Breast epithelium (tissue), 4 donors: Measurements from ENCODE around the gene WWOX. TPM values are rescaled to one million over a fixed set of nuclear protein-coding genes. Genes with fewer than 3 reads are reported as not detected.

Source experiments
- DNase-seq, 2 donors: peaks; one replicate each; pipeline ENCODE4 v3.0.0-alpha.2; 2019; ENCODE audit warnings: low spot score in 2 of 2
- H3K27ac ChIP-seq, 2 donors: fragments of 200-600 bp; sonication (generic) in 1 of 2; one replicate each; pipeline ENCODE4 v1.5.1; 2016 to 2019; ENCODE audit warnings: mild to moderate bottlenecking in 1 of 2
- H3K27me3 ChIP-seq, 2 donors: fragments of 200-600 bp; sonication (generic) in 1 of 2; one replicate each; pipeline versions ENCODE4 v1.5.1 to v1.6.0; 2017 to 2019; ENCODE audit warnings: control low read depth in 1 of 2, mild to moderate bottlenecking in 1 of 2
- H3K36me3 ChIP-seq: fragments of 200-600 bp; one replicate; pipeline ENCODE4 v1.5.1; 2019
- H3K4me1 ChIP-seq, 2 donors: fragments of 200-600 bp; sonication (generic); one replicate each; pipeline ENCODE4 v1.5.1; 2016 to 2019; ENCODE audit warnings: control low read depth in 1 of 2
- H3K4me3 ChIP-seq, 3 donors: fragments of 200-600 bp; sonication (generic); 1 replicate in 2 of 3; 2 replicates in 1 of 3; pipeline ENCODE4 v1.5.1; 2016 to 2019; ENCODE audit warnings: mild to moderate bottlenecking in 3 of 3, moderate library complexity in 2 of 3
- H3K9me3 ChIP-seq, 2 donors: fragments of 200-600 bp; sonication (generic) in 1 of 2; one replicate each; pipeline ENCODE4 v1.5.1; 2016 to 2019; ENCODE audit warnings: control low read depth in 1 of 2
- POLR2A ChIP-seq: fragments of 450-650 bp; IDR thresholded peaks from one replicate; pipeline ENCODE4 v1.6.1; 2016; ENCODE audit warnings: antibody characterized with exemption, mild to moderate bottlenecking, moderate library complexity
- POLR2AphosphoS5 ChIP-seq, 3 donors: sonication (generic); formaldehyde crosslinking; IDR thresholded peaks; one replicate each; pipeline ENCODE4 v1.6.1; 2017; ENCODE audit warnings: antibody characterized with exemption in 3 of 3
- intact Hi-C: fragments of 100-400 bp; cut with DNase I; formaldehyde crosslinking; loops from one replicate; pipeline ENCODE4 v1.15.1; 2023; ENCODE audit warnings: low total_unique reads
- total RNA-seq, 3 donors: library from RNA; depleted of rRNA; stranded (reverse); fragments of >200 nt; gene quantifications; one replicate each; pipeline ENCODE4 v1.1.0, GENCODE V29; 2016
- TF ChIP-seq, protein P1 (sequence below), 3 donors: fragments of 450-650 bp; IDR thresholded peaks; one replicate each; pipeline ENCODE4 v1.5.1; 2016 to 2017; ENCODE audit warnings: antibody characterized with exemption in 3 of 3, mild to moderate bottlenecking in 3 of 3, moderate library complexity in 3 of 3

The WWOX gene
- total RNA-seq, 3 donors from 2014 or later, result 42.9 to 73.6 (median 43.4) TPM

DNA sequence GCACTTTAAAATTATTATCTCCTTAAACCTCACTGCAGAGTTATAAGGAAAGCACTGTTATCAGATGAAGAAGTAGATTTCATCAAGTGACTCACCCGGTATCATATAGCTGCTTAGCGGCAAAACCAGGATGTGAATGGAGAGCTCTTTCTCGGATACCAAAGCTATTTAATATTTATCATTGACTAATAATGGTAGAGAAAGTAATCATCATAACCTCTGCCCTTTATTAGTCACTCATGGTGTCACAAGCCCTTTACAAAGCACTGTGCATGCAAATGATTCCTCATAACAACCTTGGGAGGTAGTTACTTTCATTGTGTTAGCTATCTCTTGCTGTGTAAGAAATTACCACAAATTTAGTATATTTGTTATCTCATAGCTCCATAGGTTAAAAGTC is 908.2 kb downstream of the WWOX start:
- intact Hi-C loops, result no loop called here
- Histone ChIP-seq H3K9me3 (no peaks in the 10 kb centered on the region), H3K36me3 (no peaks in the 10 kb centered on the region), H3K4me3 (no peak overlapping the region), H3K4me1 (peaks cover 0 to 10% of the 10 kb centered on the region in 2 donors), H3K27ac (peak overlapping the region; percentile 74 to 77), H3K27me3 (no peaks in the 10 kb centered on the region)
- no peak for TF ChIP-seq POLR2A
- TF ChIP-seq, protein P1, sequence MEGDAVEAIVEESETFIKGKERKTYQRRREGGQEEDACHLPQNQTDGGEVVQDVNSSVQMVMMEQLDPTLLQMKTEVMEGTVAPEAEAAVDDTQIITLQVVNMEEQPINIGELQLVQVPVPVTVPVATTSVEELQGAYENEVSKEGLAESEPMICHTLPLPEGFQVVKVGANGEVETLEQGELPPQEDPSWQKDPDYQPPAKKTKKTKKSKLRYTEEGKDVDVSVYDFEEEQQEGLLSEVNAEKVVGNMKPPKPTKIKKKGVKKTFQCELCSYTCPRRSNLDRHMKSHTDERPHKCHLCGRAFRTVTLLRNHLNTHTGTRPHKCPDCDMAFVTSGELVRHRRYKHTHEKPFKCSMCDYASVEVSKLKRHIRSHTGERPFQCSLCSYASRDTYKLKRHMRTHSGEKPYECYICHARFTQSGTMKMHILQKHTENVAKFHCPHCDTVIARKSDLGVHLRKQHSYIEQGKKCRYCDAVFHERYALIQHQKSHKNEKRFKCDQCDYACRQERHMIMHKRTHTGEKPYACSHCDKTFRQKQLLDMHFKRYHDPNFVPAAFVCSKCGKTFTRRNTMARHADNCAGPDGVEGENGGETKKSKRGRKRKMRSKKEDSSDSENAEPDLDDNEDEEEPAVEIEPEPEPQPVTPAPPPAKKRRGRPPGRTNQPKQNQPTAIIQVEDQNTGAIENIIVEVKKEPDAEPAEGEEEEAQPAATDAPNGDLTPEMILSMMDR (IDR thresholded peaks at IDR 0.05), result no peak
- TF ChIP-seq POLR2AphosphoS5 (IDR thresholded peaks at IDR 0.05), result no peak
- DNase-seq, result no peak

DNA sequence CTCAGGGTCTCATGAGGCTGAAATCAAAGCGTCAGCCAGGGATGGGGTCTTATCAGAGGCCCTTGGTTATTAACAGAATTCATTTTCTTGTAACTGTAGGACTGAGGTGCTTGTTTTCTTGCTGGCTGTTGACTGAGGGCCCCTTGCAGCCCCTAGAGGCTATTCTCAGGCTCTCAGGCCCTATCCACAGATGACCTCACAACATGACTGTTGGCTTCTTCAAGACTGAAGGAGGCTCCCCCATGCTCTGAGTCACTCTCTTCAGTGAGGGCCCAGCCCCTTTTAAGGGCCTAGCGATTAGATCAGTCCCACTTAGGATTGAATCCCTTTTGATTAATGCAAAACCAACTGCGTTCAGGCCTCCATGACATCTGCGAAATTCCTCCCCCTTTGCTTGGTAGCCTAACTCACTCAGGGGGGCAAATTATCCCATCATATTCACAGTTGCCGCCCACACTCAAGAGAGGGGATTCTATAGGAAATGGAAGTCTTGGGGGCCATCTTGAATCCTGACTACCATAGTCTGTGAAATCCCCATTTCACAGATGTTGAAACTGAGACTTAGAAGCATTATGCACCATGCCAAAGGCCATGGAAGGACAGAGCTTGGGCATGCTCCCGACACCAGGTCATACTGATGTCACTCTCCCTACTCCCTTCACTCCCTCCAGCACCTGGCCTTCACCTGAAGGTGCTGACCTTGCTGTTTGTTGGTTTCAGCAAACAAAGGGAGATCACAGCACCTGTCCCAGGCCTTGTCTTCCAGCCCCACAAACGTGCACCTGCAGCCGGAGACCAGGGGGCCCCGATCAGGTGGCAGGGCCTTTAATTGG is 908.8 kb downstream of the WWOX start:
- TF ChIP-seq POLR2AphosphoS5 (IDR thresholded peaks at IDR 0.05) (no peak), POLR2A (no peak)
- TF ChIP-seq, protein P1 (IDR thresholded peaks at IDR 0.05), result no peak
- intact Hi-C loops, result no loop called here

GRCh38 chr16:79008869-79009179 is 909.4 kb downstream of the WWOX start:
- H3K4me1 ChIP-seq, result peaks cover 0 to 10% of the 10 kb centered on the region in 2 donors
- peak in 1 of 2 donors; percentile 75 for DNase-seq
- no peak overlapping the region for H3K4me3 ChIP-seq
- intact Hi-C loops, result no loop called here
- peak overlapping the region; percentile 74 to 77 for H3K27ac ChIP-seq
- no peaks in the 10 kb centered on the region for H3K36me3 ChIP-seq
- TF ChIP-seq POLR2AphosphoS5 (IDR thresholded peaks at IDR 0.05), result no peak
- TF ChIP-seq POLR2A, result no peak
- TF ChIP-seq, protein P1 (IDR thresholded peaks at IDR 0.05), result no peak
- no peaks in the 10 kb centered on the region for H3K9me3 ChIP-seq
- H3K27me3 ChIP-seq, result no peaks in the 10 kb centered on the region

More for the DNA sequence above, 908.8 kb downstream of the WWOX start:
- Histone ChIP-seq H3K27ac (peak overlapping the region; percentile 74 to 77), H3K4me3 (no peak overlapping the region), H3K36me3 (no peaks in the 10 kb centered on the region), H3K4me1 (peaks cover 0 to 10% of the 10 kb centered on the region in 2 donors), H3K27me3 (no peaks in the 10 kb centered on the region), H3K9me3 (no peaks in the 10 kb centered on the region)
- no peak for DNase-seq

DNA sequence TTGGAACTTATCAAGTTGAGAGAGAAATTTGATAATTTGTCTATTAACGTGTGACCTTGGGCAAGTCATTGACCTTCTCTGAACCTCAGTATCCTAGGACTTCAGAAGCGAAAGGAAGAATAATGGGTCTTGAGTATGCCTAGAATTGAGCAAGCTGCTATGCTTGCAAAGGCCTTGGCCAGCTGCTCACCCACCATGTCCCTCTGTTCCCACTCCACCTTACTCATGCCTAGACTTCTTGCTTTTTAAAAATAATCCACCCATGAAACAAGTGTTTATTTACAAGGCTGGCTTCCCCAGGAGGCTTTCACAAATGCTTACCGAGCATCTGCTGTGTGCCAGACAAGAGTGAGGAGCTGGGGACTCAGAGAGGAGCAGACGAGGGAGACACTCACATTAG is 910.4 kb downstream of the WWOX start:
- intact Hi-C loops, result no loop called here
- H3K27ac ChIP-seq, result peak overlapping the region; percentile 74 to 77
- TF ChIP-seq, protein P1 (IDR thresholded peaks at IDR 0.05), result no peak
- TF ChIP-seq POLR2AphosphoS5 (IDR thresholded peaks at IDR 0.05) (no peak), POLR2A (no peak)

GRCh38 chr16:79011282-79011681 is 911.8 kb downstream of the WWOX start:
- intact Hi-C loops, result no loop called here
- Histone ChIP-seq H3K4me3 (no peak overlapping the region), H3K4me1 (no peaks in the 10 kb centered on the region), H3K36me3 (no peaks in the 10 kb centered on the region), H3K9me3 (no peaks in the 10 kb centered on the region), H3K27me3 (no peaks in the 10 kb centered on the region), H3K27ac (no peak overlapping the region)
- DNase-seq, result no peak
- TF ChIP-seq POLR2A (no peak), POLR2AphosphoS5 (IDR thresholded peaks at IDR 0.05) (no peak)
- TF ChIP-seq, protein P1 (IDR thresholded peaks at IDR 0.05), result no peak

More for the DNA sequence above, 910.4 kb downstream of the WWOX start:
- no peak for DNase-seq
- H3K4me1 ChIP-seq, result peaks cover 0 to 5% of the 10 kb centered on the region in 2 donors
- H3K27me3 ChIP-seq, result no peaks in the 10 kb centered on the region
- no peak overlapping the region for H3K4me3 ChIP-seq
- no peaks in the 10 kb centered on the region for H3K36me3 ChIP-seq
- no peaks in the 10 kb centered on the region for H3K9me3 ChIP-seq
